ENCODE results near the gene RXRB.

RXRB gene

DNA sequence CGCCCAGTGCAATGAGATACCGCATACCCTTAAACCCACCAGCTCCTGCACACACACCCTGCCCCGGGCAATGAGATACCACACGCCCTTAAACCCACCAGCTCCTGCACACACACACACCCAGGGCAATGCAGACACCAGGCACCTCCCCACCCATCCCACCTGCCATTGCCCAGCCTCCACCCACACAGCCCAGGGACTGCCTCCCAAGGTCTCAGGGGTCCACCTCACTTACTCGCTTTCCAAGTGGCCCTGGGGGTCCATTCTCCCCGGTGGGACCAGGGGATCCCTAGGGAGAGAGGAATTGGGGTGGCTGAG lies 32.2 kb downstream of the RXRB start:
- TF ChIP-seq ZFX (IDR thresholded peaks at IDR 0.05): no peak
- TF ChIP-seq, protein P1, sequence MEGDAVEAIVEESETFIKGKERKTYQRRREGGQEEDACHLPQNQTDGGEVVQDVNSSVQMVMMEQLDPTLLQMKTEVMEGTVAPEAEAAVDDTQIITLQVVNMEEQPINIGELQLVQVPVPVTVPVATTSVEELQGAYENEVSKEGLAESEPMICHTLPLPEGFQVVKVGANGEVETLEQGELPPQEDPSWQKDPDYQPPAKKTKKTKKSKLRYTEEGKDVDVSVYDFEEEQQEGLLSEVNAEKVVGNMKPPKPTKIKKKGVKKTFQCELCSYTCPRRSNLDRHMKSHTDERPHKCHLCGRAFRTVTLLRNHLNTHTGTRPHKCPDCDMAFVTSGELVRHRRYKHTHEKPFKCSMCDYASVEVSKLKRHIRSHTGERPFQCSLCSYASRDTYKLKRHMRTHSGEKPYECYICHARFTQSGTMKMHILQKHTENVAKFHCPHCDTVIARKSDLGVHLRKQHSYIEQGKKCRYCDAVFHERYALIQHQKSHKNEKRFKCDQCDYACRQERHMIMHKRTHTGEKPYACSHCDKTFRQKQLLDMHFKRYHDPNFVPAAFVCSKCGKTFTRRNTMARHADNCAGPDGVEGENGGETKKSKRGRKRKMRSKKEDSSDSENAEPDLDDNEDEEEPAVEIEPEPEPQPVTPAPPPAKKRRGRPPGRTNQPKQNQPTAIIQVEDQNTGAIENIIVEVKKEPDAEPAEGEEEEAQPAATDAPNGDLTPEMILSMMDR (conservative IDR thresholded peaks at IDR 0.05): no peak
- no peak overlapping the region for H3K27ac ChIP-seq

DNA sequence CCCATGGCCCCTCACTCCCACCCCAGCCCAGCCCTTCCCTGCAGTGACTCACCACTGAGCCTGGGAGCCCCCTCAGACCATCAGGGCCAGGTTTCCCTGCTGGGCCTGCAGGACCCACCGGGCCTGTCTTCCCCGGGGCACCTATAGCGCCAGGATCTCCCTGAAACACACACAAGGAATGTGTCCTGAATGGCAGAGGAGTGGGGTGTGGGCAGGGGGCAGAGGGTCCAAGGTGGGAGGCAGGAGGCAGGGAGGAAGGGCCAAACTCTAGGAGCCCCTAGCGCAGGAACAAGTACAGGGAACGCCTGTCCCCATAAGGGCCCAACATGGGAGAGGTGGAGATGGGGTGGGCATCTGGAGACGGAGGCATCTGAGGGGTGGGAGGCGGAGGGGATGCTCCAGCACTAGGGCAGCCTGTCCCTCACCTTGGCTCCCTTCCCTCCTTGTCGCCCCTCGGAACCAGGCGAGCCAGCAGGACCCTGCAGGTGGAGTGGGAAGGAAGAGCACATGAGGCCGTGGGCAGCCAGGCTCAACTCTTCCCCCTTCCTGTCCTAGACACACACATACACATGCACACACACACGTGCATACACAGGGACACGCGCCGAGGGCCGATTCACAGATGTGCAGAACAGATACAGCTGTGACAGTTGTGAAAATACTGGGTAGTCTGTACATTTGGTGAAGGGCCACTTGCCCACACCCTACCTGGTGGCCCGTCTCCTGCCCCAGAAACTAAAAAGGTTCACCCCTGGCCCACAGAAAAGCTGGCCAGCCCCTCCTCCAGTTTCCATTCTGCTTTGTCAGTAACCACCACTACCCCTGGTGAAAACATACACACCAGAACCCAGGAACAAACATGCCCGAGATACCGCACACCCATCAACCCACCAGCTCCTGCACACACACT lies 32.8 kb downstream of the RXRB start:
- TF ChIP-seq ZFX (IDR thresholded peaks at IDR 0.05): no peak
- TF ChIP-seq, protein P1 (conservative IDR thresholded peaks at IDR 0.05): no peak
- no peak overlapping the region for H3K27ac ChIP-seq

DNA sequence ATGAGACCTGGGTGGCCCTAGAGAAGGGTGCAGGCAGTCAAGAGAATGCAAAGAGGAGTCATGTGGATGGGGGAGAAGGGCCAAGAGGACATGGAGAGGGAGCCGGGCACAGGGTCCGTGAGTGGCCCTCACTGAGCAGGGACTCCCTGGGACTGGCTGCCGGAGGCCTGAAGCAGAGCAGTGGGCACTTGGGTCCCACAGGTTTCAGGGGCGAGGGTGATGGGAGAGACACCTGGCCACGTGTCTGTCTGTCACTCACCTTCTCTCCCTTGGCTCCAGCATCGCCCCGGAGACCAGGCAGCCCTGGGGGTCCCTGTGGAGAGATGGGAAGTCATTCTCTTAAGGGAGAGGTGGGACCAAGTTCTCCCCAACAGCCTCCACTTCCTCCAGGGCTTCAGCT lies 33.7 kb downstream of the RXRB start:
- no peak overlapping the region for H3K27ac ChIP-seq
- TF ChIP-seq, protein P1 (conservative IDR thresholded peaks at IDR 0.05): no peak
- TF ChIP-seq ZFX (IDR thresholded peaks at IDR 0.05): no peak

DNA sequence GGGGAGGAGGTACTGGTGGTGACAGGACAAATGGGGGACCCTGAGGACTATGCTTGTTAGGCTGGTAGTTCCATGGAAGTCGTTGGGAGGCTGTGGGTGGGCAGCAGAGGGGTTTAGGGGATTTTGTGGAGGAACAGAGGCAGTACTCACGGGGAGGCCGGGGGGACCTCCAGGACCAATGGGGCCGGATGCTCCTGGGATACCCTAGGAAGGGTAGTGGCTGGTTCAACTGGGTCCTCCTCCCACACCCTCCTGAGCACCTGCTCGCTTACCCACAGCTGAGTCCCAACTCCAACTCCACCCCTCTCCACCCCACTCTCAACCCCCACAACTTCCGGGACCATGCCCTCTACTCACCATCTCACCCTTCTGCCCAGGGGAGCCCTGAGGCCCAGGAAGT lies 34.1 kb downstream of the RXRB start:
- H3K27ac ChIP-seq: no peak overlapping the region
- TF ChIP-seq, protein P1 (conservative IDR thresholded peaks at IDR 0.05): no peak
- TF ChIP-seq ZFX (IDR thresholded peaks at IDR 0.05): no peak

DNA sequence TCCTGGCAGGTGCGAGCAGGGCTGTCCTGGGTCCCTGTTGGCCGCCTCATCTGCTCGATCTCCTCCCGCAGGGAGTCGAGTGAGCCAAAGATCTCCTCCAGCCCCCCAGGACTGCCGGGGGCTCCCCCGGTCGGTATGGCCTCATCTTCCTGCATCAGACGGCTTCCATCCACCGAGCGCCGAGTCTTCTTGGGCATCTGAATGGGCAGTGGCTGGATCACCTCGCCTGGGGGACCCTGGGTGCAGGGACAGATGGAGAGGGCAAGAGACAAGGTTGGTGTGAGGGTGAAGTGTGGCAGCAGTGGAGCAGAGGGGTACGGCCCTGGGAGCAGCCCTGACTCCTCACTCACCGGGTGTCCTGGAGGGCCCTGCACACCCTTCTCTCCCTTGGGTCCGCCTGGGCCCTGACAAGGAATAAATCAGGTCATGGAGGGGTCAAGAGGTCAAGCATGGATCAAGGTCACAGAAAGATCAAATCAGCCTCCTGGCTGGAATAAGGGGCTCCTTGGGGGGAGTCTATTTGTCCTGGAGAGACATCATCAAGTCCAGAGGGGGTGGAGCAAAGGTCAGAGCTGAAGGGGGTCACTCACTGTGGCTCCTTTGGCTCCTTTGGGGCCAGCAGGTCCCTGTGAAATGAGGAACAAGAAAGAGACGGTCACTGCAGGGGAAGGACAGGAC lies 34.7 kb downstream of the RXRB start:
- TF ChIP-seq, protein P1 (conservative IDR thresholded peaks at IDR 0.05): no peak
- TF ChIP-seq ZFX (IDR thresholded peaks at IDR 0.05): no peak
- no peak overlapping the region for H3K27ac ChIP-seq

DNA sequence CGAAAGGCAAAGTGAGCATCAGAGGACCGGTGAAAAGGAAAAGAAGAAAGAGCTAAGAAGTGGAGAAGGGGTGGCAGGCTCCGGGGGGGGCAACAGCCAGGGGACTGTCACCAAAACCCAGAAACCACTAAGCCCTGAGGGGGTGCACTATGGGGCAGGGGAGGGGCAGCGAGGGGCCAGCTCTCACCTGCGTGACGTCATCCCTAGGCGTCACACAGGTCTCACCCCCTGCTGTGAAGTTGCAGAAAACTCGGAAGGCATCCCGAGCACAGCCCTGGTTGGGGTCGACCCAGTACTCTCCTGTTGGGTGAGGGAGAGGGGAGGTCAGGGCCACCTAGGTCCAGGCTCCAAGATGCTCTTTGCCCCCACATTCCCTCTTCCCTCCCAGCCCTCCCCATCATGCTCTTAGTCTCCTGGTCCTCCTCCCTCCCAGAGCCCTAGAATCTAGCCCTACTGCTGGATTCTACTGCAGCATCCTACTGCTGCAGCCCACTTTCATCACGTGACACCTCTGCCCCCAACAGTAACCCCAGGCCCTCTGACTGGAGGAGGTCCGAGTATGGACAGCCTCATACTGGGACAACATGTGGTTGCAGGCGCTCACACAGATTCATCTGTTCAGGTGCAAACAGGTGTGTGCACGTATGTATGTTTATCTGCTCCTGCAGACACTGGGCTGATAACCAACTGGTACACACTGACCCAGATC lies 35.6 kb downstream of the RXRB start:
- no peak for TF ChIP-seq ZFX (IDR thresholded peaks at IDR 0.05)
- TF ChIP-seq, protein P1 (conservative IDR thresholded peaks at IDR 0.05): no peak

DNA sequence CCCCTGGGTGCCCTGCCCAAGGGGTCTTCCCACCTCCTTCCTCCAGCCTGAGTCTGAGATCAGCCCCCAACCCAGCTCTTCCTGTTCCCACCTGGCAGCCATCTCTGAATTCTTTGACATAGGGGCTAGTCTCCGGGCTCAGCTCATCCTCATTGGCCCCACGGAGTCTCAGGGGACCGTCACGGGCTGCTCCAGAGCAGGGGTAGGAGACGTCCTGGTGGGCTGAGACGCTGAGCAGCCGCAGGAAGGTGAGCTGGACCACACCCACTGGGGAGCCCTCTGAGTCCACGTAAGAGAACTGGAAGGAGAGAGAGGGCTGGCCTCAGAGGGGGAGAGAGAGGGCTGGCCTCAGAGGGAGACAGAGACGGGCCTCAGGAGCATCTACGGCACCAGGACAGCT lies 36.3 kb downstream of the RXRB start:
- H3K27ac ChIP-seq: no peak overlapping the region
- no peak for TF ChIP-seq ZFX (IDR thresholded peaks at IDR 0.05)
- TF ChIP-seq, protein P1 (conservative IDR thresholded peaks at IDR 0.05): no peak

More for the DNA sequence above, 35.6 kb downstream of the RXRB start:
- no peak overlapping the region for H3K27ac ChIP-seq
